ENCODE measurements around the gene PVR.

The PVR gene

DNA sequence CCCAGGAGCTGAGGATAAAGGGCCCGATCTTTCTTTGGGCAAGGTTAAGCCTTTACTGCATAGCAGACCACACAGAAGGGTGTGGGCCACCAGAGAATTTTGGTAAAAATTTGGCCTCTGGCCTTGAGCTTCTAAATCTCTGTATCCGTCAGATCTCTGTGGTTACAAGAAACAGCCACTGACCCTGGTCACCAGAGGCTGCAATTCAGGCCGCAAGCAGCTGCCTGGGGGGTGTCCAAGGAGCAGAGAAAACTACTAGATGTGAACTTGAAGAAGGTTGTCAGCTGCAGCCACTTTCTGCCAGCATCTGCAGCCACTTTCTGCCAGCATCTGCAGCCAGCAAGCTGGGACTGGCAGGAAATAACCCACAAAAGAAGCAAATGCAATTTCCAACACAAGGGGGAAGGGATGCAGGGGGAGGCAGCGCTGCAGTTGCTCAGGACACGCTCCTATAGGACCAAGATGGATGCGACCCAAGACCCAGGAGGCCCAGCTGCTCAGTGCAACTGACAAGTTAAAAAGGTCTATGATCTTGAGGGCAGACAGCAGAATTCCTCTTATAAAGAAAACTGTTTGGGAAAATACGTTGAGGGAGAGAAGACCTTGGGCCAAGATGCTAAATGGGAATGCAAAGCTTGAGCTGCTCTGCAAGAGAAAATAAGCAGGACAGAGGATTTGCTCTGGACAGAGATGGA is 19.1 kb downstream of the PVR start:
- Histone ChIP-seq H3K18ac (ENCODE audit: low read length) (no peak overlapping the region), H4K12ac (ENCODE audit: low read depth, low read length) (no peak overlapping the region)
- WGBS (ENCODE audit: extremely low coverage, insufficient coverage, insufficient read length), result no CpG with 5 or more reads among the region's 7 CpGs

GRCh38 chr19:44663996-44664395 is 20.3 kb downstream of the PVR start:
- no peak overlapping the region for H2AFZ ChIP-seq (ENCODE audit: insufficient read depth, low read length, poor library complexity)
- no peak overlapping the region for H3K4me3 ChIP-seq (ENCODE audit: low read depth, low read length)
- no peak overlapping the region for H2BK5ac ChIP-seq (ENCODE audit: low read depth, low read length, poor library complexity)
- no peak overlapping the region for H3K4me2 ChIP-seq (ENCODE audit: low read length)
- no peaks in the 10 kb centered on the region for H3K79me1 ChIP-seq (ENCODE audit: low read length)
- H3K36me3 ChIP-seq (ENCODE audit: control insufficient read depth in 1 of 2, insufficient read depth in 2 of 2, low read length in 2 of 2), result peaks cover 32 to 37% of the 10 kb centered on the region in 2 experiments
- H3K14ac ChIP-seq (ENCODE audit: low read length), result no peak overlapping the region
- H3K23ac ChIP-seq (ENCODE audit: low read length), result no peak overlapping the region
- no peak overlapping the region for H4K8ac ChIP-seq (ENCODE audit: low read depth, low read length)
- H3K9me3 ChIP-seq (ENCODE audit: insufficient read depth, low read depth, low read length), result peaks cover 2% of the 10 kb centered on the region
- H3K79me2 ChIP-seq (ENCODE audit: control insufficient read depth, insufficient read depth, low read length, poor library complexity), result no peaks in the 10 kb centered on the region
- no peaks in the 10 kb centered on the region for H3K27me3 ChIP-seq (ENCODE audit: insufficient read depth, low read length)
- H4K91ac ChIP-seq (ENCODE audit: low read depth, low read length), result no peak overlapping the region
- H2BK120ac ChIP-seq (ENCODE audit: insufficient read depth, low read length, poor library complexity), result no peak overlapping the region
- no peak overlapping the region for H2BK12ac ChIP-seq (ENCODE audit: low read length)
- WGBS (ENCODE audit: extremely low coverage, insufficient coverage, insufficient read length), result no CpG with 5 or more reads among the region's 5 CpGs
- no peak overlapping the region for H3K4ac ChIP-seq (ENCODE audit: low read depth, low read length)
- H3K9ac ChIP-seq (ENCODE audit: low read length), result no peak overlapping the region
- no peak overlapping the region for H4K12ac ChIP-seq (ENCODE audit: low read depth, low read length)
- no peak overlapping the region for H3K27ac ChIP-seq (ENCODE audit: low read depth, low read length)
- H2AK5ac ChIP-seq (ENCODE audit: low read length), result no peak overlapping the region
- H3K4me1 ChIP-seq (ENCODE audit: control insufficient read depth in 1 of 2, insufficient read depth in 2 of 2, low read length in 2 of 2), result peaks cover 0 to 2% of the 10 kb centered on the region in 2 experiments
- DNase-seq, result no peak
- no peak overlapping the region for H3K18ac ChIP-seq (ENCODE audit: low read length)

More for the DNA sequence above, 19.1 kb downstream of the PVR start:
- Histone ChIP-seq H3K27me3 (ENCODE audit: insufficient read depth, low read length) (no peaks in the 10 kb centered on the region), H3K4ac (ENCODE audit: low read depth, low read length) (no peak overlapping the region), H4K91ac (ENCODE audit: low read depth, low read length) (no peak overlapping the region), H3K9me3 (ENCODE audit: insufficient read depth, low read depth, low read length) (peaks cover 2% of the 10 kb centered on the region), H3K4me1 (ENCODE audit: control insufficient read depth in 1 of 2, insufficient read depth in 2 of 2, low read length in 2 of 2) (peaks cover 0 to 2% of the 10 kb centered on the region in 2 experiments), H3K4me3 (ENCODE audit: low read depth, low read length) (no peak overlapping the region), H3K27ac (ENCODE audit: low read depth, low read length) (no peak overlapping the region), H3K79me1 (ENCODE audit: low read length) (no peaks in the 10 kb centered on the region), H2BK120ac (ENCODE audit: insufficient read depth, low read length, poor library complexity) (no peak overlapping the region), H2BK12ac (ENCODE audit: low read length) (no peak overlapping the region), H3K4me2 (ENCODE audit: low read length) (no peak overlapping the region), H2AFZ (ENCODE audit: insufficient read depth, low read length, poor library complexity) (no peak overlapping the region), H3K9ac (ENCODE audit: low read length) (no peak overlapping the region), H3K36me3 (ENCODE audit: control insufficient read depth in 1 of 2, insufficient read depth in 2 of 2, low read length in 2 of 2) (peaks cover 40 to 47% of the 10 kb centered on the region in 2 experiments), H4K8ac (ENCODE audit: low read depth, low read length) (no peak overlapping the region), H3K23ac (ENCODE audit: low read length) (no peak overlapping the region), H2AK5ac (ENCODE audit: low read length) (no peak overlapping the region), H2BK5ac (ENCODE audit: low read depth, low read length, poor library complexity) (no peak overlapping the region), H3K14ac (ENCODE audit: low read length) (no peak overlapping the region), H3K79me2 (ENCODE audit: control insufficient read depth, insufficient read depth, low read length, poor library complexity) (no peaks in the 10 kb centered on the region)
- DNase-seq, result no peak

DNA sequence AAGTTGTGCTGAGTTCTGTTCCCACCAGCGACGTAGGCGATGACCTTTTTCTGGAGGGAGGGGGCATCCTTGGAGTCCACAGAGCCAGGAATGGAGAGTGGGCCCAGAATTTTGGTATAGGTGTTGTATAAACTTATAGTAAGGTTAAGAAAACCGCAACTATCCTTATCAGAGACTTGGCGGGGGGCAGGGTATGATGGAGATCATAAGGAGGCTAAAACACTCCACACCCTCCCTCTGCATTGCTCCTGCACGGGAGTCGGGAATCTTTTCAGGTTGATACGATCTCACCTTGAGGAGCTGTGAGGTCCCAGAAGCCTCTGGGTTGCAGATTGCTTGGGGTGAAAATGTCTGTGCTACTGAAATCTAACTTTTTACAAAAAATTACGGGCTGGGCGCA is 21.3 kb downstream of the PVR start:
- H3K9me3 ChIP-seq (ENCODE audit: insufficient read depth, low read depth, low read length), result peaks cover 2% of the 10 kb centered on the region
- no peak overlapping the region for H3K4me3 ChIP-seq (ENCODE audit: low read depth, low read length)
- no peak overlapping the region for H3K14ac ChIP-seq (ENCODE audit: low read length)
- H3K23ac ChIP-seq (ENCODE audit: low read length), result no peak overlapping the region
- no peak overlapping the region for H3K9ac ChIP-seq (ENCODE audit: low read length)
- H2AK5ac ChIP-seq (ENCODE audit: low read length), result no peak overlapping the region
- no peak overlapping the region for H4K12ac ChIP-seq (ENCODE audit: low read depth, low read length)
- H3K27ac ChIP-seq (ENCODE audit: low read depth, low read length), result no peak overlapping the region
- H3K4me2 ChIP-seq (ENCODE audit: low read length), result no peak overlapping the region
- no CpG with 5 or more reads among the region's 10 CpGs for WGBS (ENCODE audit: extremely low coverage, insufficient coverage, insufficient read length)
- no peaks in the 10 kb centered on the region for H3K27me3 ChIP-seq (ENCODE audit: insufficient read depth, low read length)
- no peak for DNase-seq
- H4K8ac ChIP-seq (ENCODE audit: low read depth, low read length), result no peak overlapping the region
- no peak overlapping the region for H4K91ac ChIP-seq (ENCODE audit: low read depth, low read length)
- no peak overlapping the region for H2BK120ac ChIP-seq (ENCODE audit: insufficient read depth, low read length, poor library complexity)
- H2BK12ac ChIP-seq (ENCODE audit: low read length), result no peak overlapping the region
- peaks cover 23 to 28% of the 10 kb centered on the region in 2 experiments for H3K36me3 ChIP-seq (ENCODE audit: control insufficient read depth in 1 of 2, insufficient read depth in 2 of 2, low read length in 2 of 2)
- H3K18ac ChIP-seq (ENCODE audit: low read length), result no peak overlapping the region
- no peaks in the 10 kb centered on the region for H3K79me1 ChIP-seq (ENCODE audit: low read length)
- no peak overlapping the region for H2AFZ ChIP-seq (ENCODE audit: insufficient read depth, low read length, poor library complexity)
- H3K79me2 ChIP-seq (ENCODE audit: control insufficient read depth, insufficient read depth, low read length, poor library complexity), result no peaks in the 10 kb centered on the region
- no peak overlapping the region for H3K4ac ChIP-seq (ENCODE audit: low read depth, low read length)
- peaks cover 0 to 2% of the 10 kb centered on the region in 2 experiments for H3K4me1 ChIP-seq (ENCODE audit: control insufficient read depth in 1 of 2, insufficient read depth in 2 of 2, low read length in 2 of 2)
- no peak overlapping the region for H2BK5ac ChIP-seq (ENCODE audit: low read depth, low read length, poor library complexity)

GRCh38 chr19:44666852-44667556 is 23.3 kb downstream of the PVR start:
- H2AFZ ChIP-seq (ENCODE audit: insufficient read depth, low read length, poor library complexity), result no peak overlapping the region
- WGBS (ENCODE audit: extremely low coverage, insufficient coverage, insufficient read length), result no CpG with 5 or more reads among the region's 7 CpGs
- peaks cover 12 to 15% of the 10 kb centered on the region in 2 experiments for H3K36me3 ChIP-seq (ENCODE audit: control insufficient read depth in 1 of 2, insufficient read depth in 2 of 2, low read length in 2 of 2)
- no peak overlapping the region for H4K8ac ChIP-seq (ENCODE audit: low read depth, low read length)
- H3K4me2 ChIP-seq (ENCODE audit: low read length), result no peak overlapping the region
- H3K4me3 ChIP-seq (ENCODE audit: low read depth, low read length), result no peak overlapping the region
- no peak overlapping the region for H4K91ac ChIP-seq (ENCODE audit: low read depth, low read length)
- no peak overlapping the region for H4K12ac ChIP-seq (ENCODE audit: low read depth, low read length)
- H3K27me3 ChIP-seq (ENCODE audit: insufficient read depth, low read length), result no peaks in the 10 kb centered on the region
- no peak overlapping the region for H2BK5ac ChIP-seq (ENCODE audit: low read depth, low read length, poor library complexity)
- H3K27ac ChIP-seq (ENCODE audit: low read depth, low read length), result no peak overlapping the region
- H3K23ac ChIP-seq (ENCODE audit: low read length), result no peak overlapping the region
- no peak overlapping the region for H3K4ac ChIP-seq (ENCODE audit: low read depth, low read length)
- H3K4me1 ChIP-seq (ENCODE audit: control insufficient read depth in 1 of 2, insufficient read depth in 2 of 2, low read length in 2 of 2), result peaks cover 6 to 10% of the 10 kb centered on the region in 2 experiments
- H3K18ac ChIP-seq (ENCODE audit: low read length), result no peak overlapping the region
- no peak for DNase-seq
- no peak overlapping the region for H2BK12ac ChIP-seq (ENCODE audit: low read length)
- H3K9ac ChIP-seq (ENCODE audit: low read length), result no peak overlapping the region
- no peak overlapping the region for H3K14ac ChIP-seq (ENCODE audit: low read length)
- no peak overlapping the region for H2BK120ac ChIP-seq (ENCODE audit: insufficient read depth, low read length, poor library complexity)
- H2AK5ac ChIP-seq (ENCODE audit: low read length), result no peak overlapping the region
- H3K79me2 ChIP-seq (ENCODE audit: control insufficient read depth, insufficient read depth, low read length, poor library complexity), result no peaks in the 10 kb centered on the region
- H3K9me3 ChIP-seq (ENCODE audit: insufficient read depth, low read depth, low read length), result peaks cover 2% of the 10 kb centered on the region
- H3K79me1 ChIP-seq (ENCODE audit: low read length), result no peaks in the 10 kb centered on the region

All from trophoblast cell (in vitro differentiated cells and primary cell).